Measurements from ENCODE around the gene TNFRSF19.

The TNFRSF19 gene

DNA sequence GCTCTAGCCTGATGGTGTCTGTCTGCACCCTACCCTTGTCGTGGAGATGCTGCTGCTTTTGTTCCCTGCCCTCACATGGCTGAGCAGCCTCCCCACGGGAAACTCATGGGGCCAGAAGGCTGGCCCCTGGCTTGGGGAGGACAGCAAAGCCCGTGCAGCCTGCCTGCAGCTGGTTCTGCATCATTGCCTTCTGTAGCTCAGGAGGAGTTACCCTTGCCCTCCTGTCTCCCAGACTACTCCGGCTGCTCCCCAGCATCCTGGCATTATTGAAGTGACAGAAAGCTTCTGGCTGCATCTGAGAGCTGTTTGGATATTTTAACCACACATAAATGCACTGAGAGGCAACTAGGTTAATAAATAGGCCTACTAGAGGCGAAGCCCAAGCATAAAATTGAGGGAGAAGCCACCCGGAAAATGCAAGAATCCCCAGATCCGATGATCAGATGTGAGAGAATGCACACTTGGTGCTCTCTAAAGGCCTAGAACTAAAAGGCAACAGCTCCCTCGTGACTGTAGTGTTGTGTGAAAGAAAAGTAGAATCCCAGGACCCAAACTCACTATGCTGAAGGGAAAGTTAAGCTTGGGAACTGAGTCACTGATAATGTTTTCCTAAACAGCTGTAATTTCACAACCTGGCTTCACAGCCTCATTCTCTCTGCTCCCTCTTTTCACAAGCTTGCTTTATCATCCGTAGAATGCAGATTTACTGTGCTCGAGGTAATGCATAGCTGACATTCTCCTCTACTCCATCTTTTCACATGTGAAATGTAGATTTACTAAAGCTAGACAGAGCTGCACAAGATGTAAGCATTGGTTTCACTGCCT is 110.8 kb downstream of the TNFRSF19 start:
- H2AFZ ChIP-seq (ENCODE audit: low read depth, low read length), result no peak overlapping the region
- WGBS, result 73% methylated on average over 10 of the region's 10 CpGs
- peak; percentile 65 for DNase-seq
- H3K23ac ChIP-seq (ENCODE audit: low read length in 2 of 2), result no peak overlapping the region
- H4K91ac ChIP-seq (ENCODE audit: low read length), result no peak overlapping the region
- peaks cover 18% of the 10 kb centered on the region for H3K4me1 ChIP-seq (ENCODE audit: control insufficient read depth, insufficient read depth, low read depth, low read length)
- H3K4ac ChIP-seq (ENCODE audit: low read depth in 1 of 2, low read length in 2 of 2), result peak overlapping the region in 1 of 2 experiments; percentile 15
- peaks cover 0 to 4% of the 10 kb centered on the region in 2 experiments for H3K27me3 ChIP-seq (ENCODE audit: control insufficient read depth in 1 of 2, insufficient read depth in 1 of 2, low read length in 2 of 2)
- no peaks in the 10 kb centered on the region for H3K36me3 ChIP-seq (ENCODE audit: control insufficient read depth in 1 of 2, insufficient read depth in 2 of 2, low read depth in 1 of 2, low read length in 2 of 2)
- H2BK12ac ChIP-seq (ENCODE audit: low read length in 2 of 2), result no peak overlapping the region
- no peak overlapping the region for H3K14ac ChIP-seq (ENCODE audit: low read length in 2 of 2)
- no peak overlapping the region for H4K8ac ChIP-seq (ENCODE audit: low read length)
- peak overlapping the region; percentile 84 for H2AK5ac ChIP-seq (ENCODE audit: low read length, severe bottlenecking)
- no peak overlapping the region for H2BK120ac ChIP-seq (ENCODE audit: low read depth, low read length)
- H2BK15ac ChIP-seq (ENCODE audit: low read depth, poor library complexity, severe bottlenecking), result no peak overlapping the region
- no peak overlapping the region for H3K18ac ChIP-seq (ENCODE audit: low read depth in 1 of 2, low read length in 2 of 2)
- H3K27ac ChIP-seq (ENCODE audit: low read length, poor library complexity, severe bottlenecking), result peak overlapping the region; percentile 80
- peaks cover 14% of the 10 kb centered on the region for H3K9me3 ChIP-seq (ENCODE audit: control insufficient read depth, low read length)
- no peaks in the 10 kb centered on the region for H3K79me1 ChIP-seq (replicated peaks; ENCODE audit: low read length, poor library complexity, severe bottlenecking)
- H3K4me2 ChIP-seq (ENCODE audit: low read length, poor library complexity, severe bottlenecking), result no peak overlapping the region
- H2BK5ac ChIP-seq (ENCODE audit: low read depth, low read length, poor library complexity, severe bottlenecking), result peak overlapping the region; percentile 74
- no peak overlapping the region for H3K4me3 ChIP-seq (ENCODE audit: insufficient read depth in 1 of 2, low read depth in 1 of 2, low read length in 2 of 2)
- peak overlapping the region; percentile 7 for H3K9ac ChIP-seq (ENCODE audit: low read length)

DNA sequence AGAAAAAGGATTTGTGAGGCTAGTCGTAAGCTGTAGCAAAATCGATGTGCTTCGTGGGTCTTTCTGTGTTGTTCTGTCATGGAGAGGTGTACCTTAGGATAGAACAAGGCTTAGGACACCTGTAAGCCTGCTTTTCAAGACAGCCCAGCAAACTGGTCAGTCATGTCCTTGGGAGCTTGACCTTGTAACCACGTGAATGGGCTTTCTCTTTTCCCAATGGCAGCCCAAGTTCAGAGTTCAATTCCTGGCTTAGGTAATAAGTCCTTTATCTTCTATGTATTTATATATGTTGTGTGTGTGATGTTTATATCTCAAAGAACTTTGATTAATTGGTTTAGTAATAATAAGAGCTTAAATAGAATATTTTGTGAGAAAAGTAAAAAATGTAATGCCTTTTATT is 112.9 kb downstream of the TNFRSF19 start:
- Histone ChIP-seq H3K27ac (ENCODE audit: low read length, poor library complexity, severe bottlenecking) (no peak overlapping the region), H2AK5ac (ENCODE audit: low read length, severe bottlenecking) (peak overlapping the region; percentile 44), H3K79me1 (replicated peaks; ENCODE audit: low read length, poor library complexity, severe bottlenecking) (no peaks in the 10 kb centered on the region), H2BK15ac (ENCODE audit: low read depth, poor library complexity, severe bottlenecking) (no peak overlapping the region), H2BK120ac (ENCODE audit: low read depth, low read length) (no peak overlapping the region), H2BK5ac (ENCODE audit: low read depth, low read length, poor library complexity, severe bottlenecking) (no peak overlapping the region), H3K4me2 (ENCODE audit: low read length, poor library complexity, severe bottlenecking) (no peak overlapping the region), H4K8ac (ENCODE audit: low read length) (no peak overlapping the region), H3K9ac (ENCODE audit: low read length) (no peak overlapping the region), H3K4me3 (ENCODE audit: insufficient read depth in 1 of 2, low read depth in 1 of 2, low read length in 2 of 2) (no peak overlapping the region), H3K9me3 (ENCODE audit: control insufficient read depth, low read length) (peaks cover 14% of the 10 kb centered on the region), H3K14ac (ENCODE audit: low read length in 2 of 2) (no peak overlapping the region), H3K4me1 (ENCODE audit: control insufficient read depth, insufficient read depth, low read depth, low read length) (peaks cover 16% of the 10 kb centered on the region), H3K4ac (ENCODE audit: low read depth in 1 of 2, low read length in 2 of 2) (no peak overlapping the region), H3K27me3 (ENCODE audit: control insufficient read depth in 1 of 2, insufficient read depth in 1 of 2, low read length in 2 of 2) (peaks cover 0 to 4% of the 10 kb centered on the region in 2 experiments), H2BK12ac (ENCODE audit: low read length in 2 of 2) (no peak overlapping the region), H4K91ac (ENCODE audit: low read length) (no peak overlapping the region), H3K23ac (ENCODE audit: low read length in 2 of 2) (no peak overlapping the region), H3K18ac (ENCODE audit: low read depth in 1 of 2, low read length in 2 of 2) (no peak overlapping the region), H3K36me3 (ENCODE audit: control insufficient read depth in 1 of 2, insufficient read depth in 2 of 2, low read depth in 1 of 2, low read length in 2 of 2) (no peaks in the 10 kb centered on the region), H2AFZ (ENCODE audit: low read depth, low read length) (no peak overlapping the region)
- WGBS, result 77% methylated on average over 4 of the region's 4 CpGs
- DNase-seq, result no peak

DNA sequence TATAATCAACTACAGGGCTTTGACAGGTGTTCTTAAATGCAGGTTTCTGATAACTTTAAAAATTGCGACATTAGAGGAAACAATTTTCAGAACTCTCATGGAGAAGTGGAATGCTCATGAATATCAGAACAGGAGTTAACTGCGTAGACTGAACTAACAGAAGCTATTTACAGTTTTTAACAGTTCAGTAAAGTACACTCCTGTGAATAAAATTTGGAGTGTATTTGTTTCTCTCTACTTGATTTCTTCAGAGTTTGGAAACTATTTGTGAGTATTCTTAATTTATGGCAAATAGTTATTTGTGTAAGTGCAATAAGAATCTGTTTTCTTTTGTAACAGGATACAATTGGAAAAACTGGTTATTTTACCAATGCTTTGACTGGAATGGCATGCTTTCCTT is 114.4 kb downstream of the TNFRSF19 start:
- H3K4me3 ChIP-seq (ENCODE audit: insufficient read depth in 1 of 2, low read depth in 1 of 2, low read length in 2 of 2), result no peak overlapping the region
- no peaks in the 10 kb centered on the region for H3K36me3 ChIP-seq (ENCODE audit: control insufficient read depth in 1 of 2, insufficient read depth in 2 of 2, low read depth in 1 of 2, low read length in 2 of 2)
- no peak overlapping the region for H3K27ac ChIP-seq (ENCODE audit: low read length, poor library complexity, severe bottlenecking)
- H3K9ac ChIP-seq (ENCODE audit: low read length), result no peak overlapping the region
- WGBS, result 100% methylated on average over 1 of the region's 2 CpGs
- H2BK12ac ChIP-seq (ENCODE audit: low read length in 2 of 2), result no peak overlapping the region
- H3K9me3 ChIP-seq (ENCODE audit: control insufficient read depth, low read length), result peaks cover 14% of the 10 kb centered on the region
- no peak overlapping the region for H3K18ac ChIP-seq (ENCODE audit: low read depth in 1 of 2, low read length in 2 of 2)
- H2BK5ac ChIP-seq (ENCODE audit: low read depth, low read length, poor library complexity, severe bottlenecking), result no peak overlapping the region
- peaks cover 0 to 3% of the 10 kb centered on the region in 2 experiments for H3K27me3 ChIP-seq (ENCODE audit: control insufficient read depth in 1 of 2, insufficient read depth in 1 of 2, low read length in 2 of 2)
- no peak overlapping the region for H3K4ac ChIP-seq (ENCODE audit: low read depth in 1 of 2, low read length in 2 of 2)
- no peak overlapping the region for H2BK120ac ChIP-seq (ENCODE audit: low read depth, low read length)
- H3K79me1 ChIP-seq (replicated peaks; ENCODE audit: low read length, poor library complexity, severe bottlenecking), result no peaks in the 10 kb centered on the region
- H2AK5ac ChIP-seq (ENCODE audit: low read length, severe bottlenecking), result no peak overlapping the region
- H3K23ac ChIP-seq (ENCODE audit: low read length in 2 of 2), result no peak overlapping the region
- no peak for DNase-seq
- H3K4me2 ChIP-seq (ENCODE audit: low read length, poor library complexity, severe bottlenecking), result no peak overlapping the region
- no peak overlapping the region for H2BK15ac ChIP-seq (ENCODE audit: low read depth, poor library complexity, severe bottlenecking)
- H4K8ac ChIP-seq (ENCODE audit: low read length), result no peak overlapping the region
- peaks cover 12% of the 10 kb centered on the region for H3K4me1 ChIP-seq (ENCODE audit: control insufficient read depth, insufficient read depth, low read depth, low read length)
- no peak overlapping the region for H3K14ac ChIP-seq (ENCODE audit: low read length in 2 of 2)
- no peak overlapping the region for H2AFZ ChIP-seq (ENCODE audit: low read depth, low read length)
- no peak overlapping the region for H4K91ac ChIP-seq (ENCODE audit: low read length)

DNA sequence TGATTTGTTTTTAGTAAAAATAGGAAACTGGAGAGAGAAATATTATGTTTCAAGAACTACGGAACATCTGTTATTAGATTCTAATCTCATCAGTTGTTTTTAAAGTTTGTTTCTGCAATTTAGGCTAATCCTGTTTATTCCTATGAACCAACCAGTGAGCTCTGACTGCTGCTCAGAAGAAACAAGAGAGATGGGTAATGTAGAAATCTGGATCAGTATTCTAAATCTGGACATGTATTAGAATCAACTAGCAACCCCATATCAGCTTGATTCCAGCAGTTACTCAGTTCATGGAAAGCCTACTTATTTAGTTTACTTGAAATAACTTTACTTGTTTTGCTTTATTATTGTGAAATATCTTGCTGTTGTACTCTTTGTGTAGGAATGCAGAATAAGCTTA is 115.2 kb downstream of the TNFRSF19 start:
- Histone ChIP-seq H3K23ac (ENCODE audit: low read length in 2 of 2) (no peak overlapping the region), H2AFZ (ENCODE audit: low read depth, low read length) (no peak overlapping the region), H3K4ac (ENCODE audit: low read depth in 1 of 2, low read length in 2 of 2) (no peak overlapping the region), H3K27me3 (ENCODE audit: control insufficient read depth in 1 of 2, insufficient read depth in 1 of 2, low read length in 2 of 2) (no peaks in the 10 kb centered on the region), H3K9me3 (ENCODE audit: control insufficient read depth, low read length) (peaks cover 14% of the 10 kb centered on the region), H3K79me1 (replicated peaks; ENCODE audit: low read length, poor library complexity, severe bottlenecking) (no peaks in the 10 kb centered on the region), H3K4me2 (ENCODE audit: low read length, poor library complexity, severe bottlenecking) (no peak overlapping the region), H3K36me3 (ENCODE audit: control insufficient read depth in 1 of 2, insufficient read depth in 2 of 2, low read depth in 1 of 2, low read length in 2 of 2) (no peaks in the 10 kb centered on the region), H2BK15ac (ENCODE audit: low read depth, poor library complexity, severe bottlenecking) (no peak overlapping the region), H3K4me1 (ENCODE audit: control insufficient read depth, insufficient read depth, low read depth, low read length) (peaks cover 8% of the 10 kb centered on the region), H4K91ac (ENCODE audit: low read length) (no peak overlapping the region), H3K9ac (ENCODE audit: low read length) (no peak overlapping the region), H2AK5ac (ENCODE audit: low read length, severe bottlenecking) (no peak overlapping the region), H3K18ac (ENCODE audit: low read depth in 1 of 2, low read length in 2 of 2) (no peak overlapping the region), H3K27ac (ENCODE audit: low read length, poor library complexity, severe bottlenecking) (no peak overlapping the region), H2BK120ac (ENCODE audit: low read depth, low read length) (no peak overlapping the region), H2BK5ac (ENCODE audit: low read depth, low read length, poor library complexity, severe bottlenecking) (no peak overlapping the region), H2BK12ac (ENCODE audit: low read length in 2 of 2) (no peak overlapping the region), H3K14ac (ENCODE audit: low read length in 2 of 2) (no peak overlapping the region), H3K4me3 (ENCODE audit: insufficient read depth in 1 of 2, low read depth in 1 of 2, low read length in 2 of 2) (no peak overlapping the region), H4K8ac (ENCODE audit: low read length) (no peak overlapping the region)
- 71% methylated on average over 1 of the region's 1 CpG for WGBS
- DNase-seq, result no peak

Data from mesenchymal stem cell (in vitro differentiated cells and primary cell).